Smooth muscle cell of the brain vasculature (primary cell): Measurements from ENCODE around the gene GMNC.

ENCODE experiments used
- DNase-seq: peaks from one replicate; pipeline ENCODE4 v3.0.0-alpha.2; 2012; ENCODE audit warnings: low read depth, low spot score

GMNC gene

DNA sequence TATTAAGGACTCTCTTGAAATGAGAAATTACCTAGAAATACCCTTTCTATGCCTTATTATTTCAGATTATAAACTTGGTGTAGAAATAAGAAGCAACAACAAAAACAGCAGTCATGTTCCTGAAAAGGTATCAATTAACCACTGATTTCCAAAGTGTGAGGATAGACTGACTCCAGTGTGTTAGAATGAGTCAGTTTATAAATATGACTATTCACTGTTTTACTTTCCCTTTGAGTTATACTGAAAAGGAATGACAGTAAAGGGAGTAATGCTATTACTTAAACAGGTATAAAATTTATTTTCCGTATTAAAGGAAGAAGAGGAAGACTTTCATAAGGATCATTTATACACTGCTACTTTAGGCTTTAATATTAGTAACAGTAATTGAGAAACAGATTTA, 12.9 kb downstream of the GMNC start:
- DNase-seq: no peak

- no peak for DNase-seq
These were observed 13.6 kb downstream of the GMNC start for GRCh38 chr3:190848870-190849269.

DNA sequence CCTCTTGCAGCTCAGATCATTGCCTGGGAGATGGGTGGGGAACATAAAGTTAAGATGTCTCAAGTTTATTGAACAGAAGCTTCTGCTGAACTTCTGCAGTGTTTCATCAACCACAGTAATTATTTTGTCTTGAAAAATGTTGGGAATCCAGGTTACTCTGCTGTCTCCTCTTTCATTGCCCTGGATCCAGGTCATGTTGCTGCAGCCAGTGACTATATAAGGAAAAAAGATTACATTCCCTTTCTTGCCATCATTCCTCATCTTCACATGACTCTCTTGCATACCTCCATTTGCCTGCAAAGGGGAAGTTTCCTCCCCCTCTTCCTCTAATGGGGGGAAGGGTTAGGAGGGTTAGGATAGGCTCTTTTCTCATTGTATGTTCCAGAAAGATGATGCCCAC, 15.1 kb downstream of the GMNC start:
- DNase-seq: no peak

GRCh38 chr3:190840146-190840545, 22.3 kb downstream of the GMNC start:
- DNase-seq: no peak

DNA sequence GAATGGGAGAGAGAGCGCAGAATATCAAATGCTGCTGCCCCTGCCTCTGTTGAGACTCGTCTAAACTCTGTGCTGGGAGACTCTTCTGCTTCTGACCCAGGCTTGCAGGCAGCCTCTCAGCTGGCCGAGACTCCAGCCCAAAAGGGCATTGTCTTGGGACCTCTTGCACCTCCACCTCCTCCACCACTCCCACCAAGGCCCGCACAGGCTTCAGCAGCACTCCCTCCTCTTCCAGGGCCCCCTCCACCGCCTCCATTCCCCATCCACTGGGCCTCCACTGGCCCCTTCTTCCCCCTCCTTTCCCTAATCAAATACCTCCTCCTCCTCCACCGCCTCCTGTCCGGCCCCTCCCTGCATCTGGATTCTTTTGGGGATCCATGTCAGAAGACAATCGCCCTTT, 31.3 kb downstream of the GMNC start:
- no peak for DNase-seq

DNA sequence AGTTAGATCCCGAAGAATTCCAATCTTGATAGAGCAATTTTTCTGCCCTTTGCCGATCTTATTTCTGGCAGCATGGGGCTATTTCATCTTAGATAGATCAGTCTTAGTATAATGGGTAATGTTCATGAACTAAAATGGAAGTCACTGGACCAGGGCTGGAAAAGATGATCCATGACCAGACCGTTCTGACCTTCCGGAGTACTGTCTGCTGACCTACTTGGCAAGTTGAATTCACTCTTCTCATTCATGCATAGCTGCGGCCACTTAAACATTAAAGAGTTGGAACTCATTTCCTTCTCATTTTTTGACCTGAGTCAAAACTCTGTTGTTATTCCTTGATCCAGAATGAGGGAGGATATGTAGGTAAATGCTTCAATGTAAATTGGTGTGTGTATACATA, 32.5 kb downstream of the GMNC start:
- no peak for DNase-seq

- DNase-seq: no peak
These were observed 36.5 kb downstream of the GMNC start for GRCh38 chr3:190826018-190826417.

- DNase-seq: no peak
These were observed 37.0 kb downstream of the GMNC start for GRCh38 chr3:190825386-190826016.

- peak; percentile 4 for DNase-seq
These were observed 50.6 kb downstream of the GMNC start for GRCh38 chr3:190811775-190812480.

DNA sequence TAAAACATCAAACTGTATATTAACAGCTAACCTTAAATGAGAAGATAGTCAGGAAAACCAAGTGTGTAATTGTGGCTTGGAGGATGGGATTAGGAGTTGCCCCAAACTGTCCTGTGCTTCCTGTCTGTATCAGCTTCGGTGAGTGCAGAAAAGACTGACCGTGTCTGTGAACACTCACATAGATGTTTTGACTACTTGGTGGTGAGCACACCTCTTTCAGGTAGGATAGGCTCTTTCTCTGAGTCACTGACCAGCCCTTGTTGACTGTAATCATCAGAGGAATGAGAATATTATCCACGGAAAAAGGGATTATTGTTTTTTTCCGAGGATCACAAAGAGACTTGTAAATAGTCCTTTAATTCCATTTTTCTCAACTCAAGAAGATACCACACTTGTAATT, 51.5 kb downstream of the GMNC start:
- DNase-seq: no peak

DNA sequence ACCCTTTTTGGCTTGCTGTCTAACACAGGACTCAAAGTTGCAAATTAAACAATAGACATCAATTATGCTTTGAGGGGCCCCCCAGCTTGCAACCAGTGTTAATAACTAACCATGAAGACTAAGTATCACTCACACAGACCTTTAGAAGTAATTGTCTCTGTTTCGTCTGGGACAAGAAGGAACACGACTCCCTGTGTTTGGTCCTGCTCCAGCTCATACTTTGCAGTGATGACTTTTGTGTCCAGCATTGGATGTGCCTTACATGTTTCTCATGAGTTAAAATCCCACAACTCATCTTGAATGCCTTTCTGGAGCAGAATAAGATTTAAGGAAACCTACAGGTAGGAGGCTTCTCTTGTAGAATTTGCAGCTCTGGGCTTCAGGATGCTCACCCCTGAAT, 53.1 kb downstream of the GMNC start:
- DNase-seq: no peak

DNA sequence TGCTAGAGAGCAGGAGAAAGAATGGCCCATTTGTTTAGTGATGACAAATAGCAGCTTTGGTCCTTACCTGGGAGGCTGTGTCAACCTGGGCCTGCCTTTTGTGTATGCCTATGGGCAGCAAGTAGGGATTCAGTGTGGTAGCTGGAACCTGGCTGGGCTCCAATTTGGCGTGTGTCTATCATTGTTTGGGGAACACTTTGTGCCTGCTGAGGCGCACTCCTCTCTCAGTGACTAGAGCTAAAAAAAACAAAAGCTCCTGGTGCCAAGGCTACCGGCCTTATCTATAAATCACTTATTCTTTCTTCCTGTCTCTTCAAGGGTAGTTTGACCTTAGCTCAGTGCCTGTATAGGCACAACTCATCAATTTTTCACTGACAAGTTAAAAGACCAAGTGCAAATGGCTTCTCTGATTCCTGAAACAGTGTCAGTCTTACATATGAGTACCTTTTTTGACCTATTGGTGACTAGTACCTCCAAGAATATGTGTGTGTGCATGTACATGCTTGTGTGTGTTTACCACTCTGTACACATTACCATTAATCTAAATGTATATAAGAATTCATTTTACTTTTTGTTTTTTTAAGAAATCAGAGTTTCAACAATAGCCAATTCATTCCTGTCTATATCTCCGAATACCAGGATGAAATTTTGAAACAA, 54.6 kb downstream of the GMNC start:
- DNase-seq: no peak
